H9 (cell line): Measurements from ENCODE around the gene YOD1. TPM values are rescaled to one million over a fixed set of nuclear protein-coding genes. Genes with fewer than 3 reads are reported as not detected.
A peak's percentile ranks its signal among the peaks of the same experiment; 100 is the strongest.

Source experiments
- DNase-seq: peaks from one replicate; pipeline ENCODE4 v3.0.0-alpha.2; 2017
- H2AFZ ChIP-seq: one replicate; pipeline ENCODE4 v1.6.1; 2013; ENCODE audit warnings: mild to moderate bottlenecking, low read length, control low read depth, moderate library complexity
- H2AK5ac ChIP-seq: 2 replicates; pipeline ENCODE4 v1.6.1; 2013; ENCODE audit warnings: low read length, control low read depth, mixed read lengths; ENCODE audit not compliant: insufficient read length
- H2BK120ac ChIP-seq: one replicate; pipeline ENCODE4 v1.6.1; 2013; ENCODE audit warnings: low read depth, mild to moderate bottlenecking, low read length, control low read depth, inconsistent platforms; ENCODE audit not compliant: poor library complexity, severe bottlenecking
- H2BK12ac ChIP-seq: 2 replicates; pipeline ENCODE4 v1.6.1; 2013; ENCODE audit warnings: low read length, control low read depth, mixed read lengths, low read depth; ENCODE audit not compliant: insufficient read length
- H2BK15ac ChIP-seq: 2 replicates; pipeline ENCODE4 v1.6.1; 2013; ENCODE audit warnings: low read depth, low read length, control low read depth
- H2BK20ac ChIP-seq: one replicate; pipeline ENCODE4 v1.6.1; 2013; ENCODE audit warnings: low read depth, mild to moderate bottlenecking, low read length, control low read depth, inconsistent platforms; ENCODE audit not compliant: poor library complexity, severe bottlenecking
- H2BK5ac ChIP-seq: 2 replicates; pipeline ENCODE4 v1.6.1; 2013; ENCODE audit warnings: low read length, control low read depth, mixed read lengths; ENCODE audit not compliant: insufficient read length
- H3K14ac ChIP-seq: 2 replicates; pipeline ENCODE4 v1.6.1; 2013; ENCODE audit warnings: low read length, control low read depth; ENCODE audit not compliant: insufficient read depth
- H3K18ac ChIP-seq: 2 replicates; pipeline ENCODE4 v1.6.1; 2013; ENCODE audit warnings: low read depth, mild to moderate bottlenecking, mixed read lengths, low read length, control low read depth; ENCODE audit not compliant: insufficient read length
- H3K23ac ChIP-seq: 2 replicates; pipeline ENCODE4 v1.6.1; 2013; ENCODE audit warnings: low read length, control low read depth, mixed read lengths, low read depth; ENCODE audit not compliant: insufficient read length
- H3K23me2 ChIP-seq: 2 replicates; pipeline ENCODE4 v1.6.1; 2013; ENCODE audit warnings: low read depth, mild to moderate bottlenecking, mixed read lengths, low read length, control low read depth; ENCODE audit not compliant: insufficient read length, poor library complexity, severe bottlenecking
- H3K27ac ChIP-seq: 2 replicates; pipeline ENCODE4 v1.5.1; 2013; ENCODE audit warnings: low read length, control low read depth, mixed read lengths, low read depth; ENCODE audit not compliant: insufficient read length
- H3K27me3 ChIP-seq: 2 replicates; pipeline ENCODE4 v1.6.1; 2013; ENCODE audit warnings: low read length, control low read depth, inconsistent platforms; ENCODE audit not compliant: insufficient read depth
- H3K4ac ChIP-seq: 2 replicates; pipeline ENCODE4 v1.6.1; 2013; ENCODE audit warnings: low read depth, mild to moderate bottlenecking, control low read depth, inconsistent platforms, low read length, moderate library complexity
- H3K4me1 ChIP-seq: 2 replicates; pipeline ENCODE4 v1.6.1; 2013; ENCODE audit warnings: low read length, control low read depth, inconsistent platforms; ENCODE audit not compliant: insufficient read depth
- H3K4me2 ChIP-seq: 2 replicates; pipeline ENCODE4 v1.6.1; 2013; ENCODE audit warnings: low read length, control low read depth, mixed read lengths; ENCODE audit not compliant: insufficient read length, insufficient read depth
- H3K56ac ChIP-seq: 2 replicates; pipeline ENCODE4 v1.6.1; 2013; ENCODE audit warnings: low read depth, mild to moderate bottlenecking, mixed read lengths, low read length, control low read depth; ENCODE audit not compliant: insufficient read length
- H3K79me1 ChIP-seq: 2 replicates; pipeline ENCODE4 v1.6.1; 2013; ENCODE audit warnings: low read depth, mild to moderate bottlenecking, moderate library complexity, low read length, control low read depth, inconsistent platforms; ENCODE audit not compliant: insufficient read depth, poor library complexity, severe bottlenecking
- H3K79me2 ChIP-seq: 2 replicates; pipeline ENCODE4 v1.6.1; 2013; ENCODE audit warnings: low read length, control low read depth, inconsistent platforms; ENCODE audit not compliant: insufficient read depth
- H3K9ac ChIP-seq: 2 replicates; pipeline ENCODE4 v1.6.1; 2013; ENCODE audit warnings: low read length, control low read depth, mixed read lengths; ENCODE audit not compliant: insufficient read length; ENCODE audit errors: extremely low read depth
- H3K9me3 ChIP-seq: one replicate; pipeline ENCODE4 v1.6.1; 2013; ENCODE audit warnings: low read depth, low read length, inconsistent platforms; ENCODE audit not compliant: control insufficient read depth
- H3T11ph ChIP-seq: one replicate; pipeline ENCODE4 v1.6.1; 2013; ENCODE audit warnings: mild to moderate bottlenecking, low read length, control low read depth, inconsistent platforms
- H4K20me1 ChIP-seq: one replicate; pipeline ENCODE4 v1.6.1; 2013; ENCODE audit not compliant: control insufficient read depth, insufficient read length, insufficient read depth
- H4K5ac ChIP-seq: 2 replicates; pipeline ENCODE4 v1.6.1; 2013; ENCODE audit warnings: low read depth, mild to moderate bottlenecking, mixed read lengths, low read length, control low read depth; ENCODE audit not compliant: insufficient read length
- H4K8ac ChIP-seq: replicated peaks from 2 replicates; pipeline ENCODE4 v1.6.1; 2013; ENCODE audit warnings: low read length, control low read depth, mixed read lengths, low read depth; ENCODE audit not compliant: insufficient read length
- H4K91ac ChIP-seq: 2 replicates; pipeline ENCODE4 v1.6.1; 2013; ENCODE audit warnings: low read depth, mild to moderate bottlenecking, moderate library complexity, mixed read lengths, low read length, control low read depth; ENCODE audit not compliant: insufficient read length
- H3K27ac Mint-ChIP-seq, 3 experiments: 2 replicates in 2 of 3; 3 replicates in 1 of 3; pipeline ENCODE4 v1.8.0; 2020 to 2021; ENCODE audit warnings: mixed read lengths in 3 of 3, mild to moderate bottlenecking in 1 of 3, moderate library complexity in 1 of 3
- H3K27me3 Mint-ChIP-seq: 2 replicates; pipeline ENCODE4 v1.8.0; 2021; ENCODE audit warnings: low read depth, mild to moderate bottlenecking, moderate library complexity, mixed read lengths
- H3K36me3 Mint-ChIP-seq, 3 experiments: 2 replicates in 2 of 3; 3 replicates in 1 of 3; pipeline ENCODE4 v1.8.0; 2020 to 2021; ENCODE audit warnings: low read depth in 3 of 3, mixed read lengths in 3 of 3; ENCODE audit not compliant: insufficient read depth in 1 of 3
- H3K4me1 Mint-ChIP-seq, 2 experiments: 2 replicates each; pipeline ENCODE4 v1.8.0; 2020; ENCODE audit warnings: mixed read lengths in 2 of 2
- H3K4me3 Mint-ChIP-seq, 2 experiments: 2 replicates in 1 of 2; 3 replicates in 1 of 2; pipeline ENCODE4 v1.8.0; 2020 to 2021; ENCODE audit warnings: mild to moderate bottlenecking in 2 of 2, mixed read lengths in 2 of 2, moderate library complexity in 1 of 2
- H3K9me3 Mint-ChIP-seq, 2 experiments: 2 replicates in 1 of 2; 3 replicates in 1 of 2; pipeline ENCODE4 v1.8.0; 2020; ENCODE audit warnings: mild to moderate bottlenecking in 2 of 2, mixed read lengths in 2 of 2, moderate library complexity in 1 of 2
- WGBS: extraction: QIAGEN DNeasy Blood & Tissue Kit; methylation state at CpG from one replicate; pipeline ENCODE4 v1.1.7; 2013; ENCODE audit warnings: missing lambda C conversion rate, low lambda C conversion rate, mixed read lengths; ENCODE audit not compliant: insufficient read length; ENCODE audit errors: extremely low coverage; 5-methylcytosine and 5-hydroxymethylcytosine counted together
- total RNA-seq: library from RNA; stranded (reverse); gene quantifications from 2 replicates; pipeline ENCODE4 v1.2.1, GENCODE V29; 2021
- TF ChIP-seq, protein P1 (sequence below): fragments of 200-600 bp; sonication (generic); conservative IDR thresholded peaks from 3 replicates; pipeline ENCODE4 v1.8.0; 2021; ENCODE audit warnings: antibody characterized with exemption, mild to moderate bottlenecking

Gene YOD1
- total RNA-seq, 1 experiment from 2014 or later: 8.6 TPM

DNA sequence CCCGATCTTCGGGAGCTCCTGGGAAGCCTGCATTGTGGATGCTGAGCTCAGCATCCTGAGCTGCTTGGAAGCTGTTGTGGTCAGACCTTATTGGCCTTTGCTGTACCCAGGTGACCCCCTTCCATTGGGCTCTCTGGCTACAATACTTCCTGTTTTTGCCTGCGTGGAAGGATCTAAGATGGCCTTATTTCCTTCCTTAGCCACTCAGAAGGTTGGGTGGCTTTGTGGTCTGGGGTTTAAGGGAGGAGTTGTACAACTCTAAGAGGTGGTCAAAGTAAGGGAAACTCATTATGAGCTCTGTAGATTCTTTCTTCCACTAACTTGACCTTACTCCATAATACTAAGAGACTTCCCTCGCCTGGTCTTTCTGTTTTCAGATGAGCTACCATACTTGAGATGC, 19.8 kb upstream of the YOD1 start:
- Histone ChIP-seq H2BK20ac (no peak overlapping the region), H2BK12ac (no peak overlapping the region), H4K8ac (no peak overlapping the region), H2AK5ac (no peak overlapping the region), H3K79me1 (no peaks in the 10 kb centered on the region), H3K9me3 (no peaks in the 10 kb centered on the region), H3K79me2 (no peaks in the 10 kb centered on the region), H4K5ac (no peak overlapping the region), H3K4ac (no peak overlapping the region), H3K27ac (no peak overlapping the region), H3T11ph (no peak overlapping the region), H4K20me1 (no peaks in the 10 kb centered on the region), H2BK5ac (no peak overlapping the region), H3K23ac (no peak overlapping the region), H3K27me3 (no peaks in the 10 kb centered on the region), H2AFZ (no peak overlapping the region), H3K9ac (no peak overlapping the region), H2BK120ac (no peak overlapping the region), H3K18ac (no peak overlapping the region), H2BK15ac (no peak overlapping the region), H3K56ac (no peak overlapping the region), H3K4me2 (no peak overlapping the region), H3K4me1 (no peaks in the 10 kb centered on the region), H3K14ac (no peak overlapping the region), H4K91ac (no peak overlapping the region), H3K23me2 (no peaks in the 10 kb centered on the region)
- Mint-ChIP-seq H3K27me3 (no peaks in the 10 kb centered on the region), H3K9me3 (no peaks in the 10 kb centered on the region), H3K27ac (peak overlapping the region in 1 of 3 experiments; percentile 47; a peak in 1 of 7 replicates), H3K4me1 (no peaks in the 10 kb centered on the region), H3K36me3 (peaks cover 4 to 26% (median 25%) of the 10 kb centered on the region in 3 experiments; a peak in 6 of 7 replicates), H3K4me3 (no peak overlapping the region)
- TF ChIP-seq, protein P1, sequence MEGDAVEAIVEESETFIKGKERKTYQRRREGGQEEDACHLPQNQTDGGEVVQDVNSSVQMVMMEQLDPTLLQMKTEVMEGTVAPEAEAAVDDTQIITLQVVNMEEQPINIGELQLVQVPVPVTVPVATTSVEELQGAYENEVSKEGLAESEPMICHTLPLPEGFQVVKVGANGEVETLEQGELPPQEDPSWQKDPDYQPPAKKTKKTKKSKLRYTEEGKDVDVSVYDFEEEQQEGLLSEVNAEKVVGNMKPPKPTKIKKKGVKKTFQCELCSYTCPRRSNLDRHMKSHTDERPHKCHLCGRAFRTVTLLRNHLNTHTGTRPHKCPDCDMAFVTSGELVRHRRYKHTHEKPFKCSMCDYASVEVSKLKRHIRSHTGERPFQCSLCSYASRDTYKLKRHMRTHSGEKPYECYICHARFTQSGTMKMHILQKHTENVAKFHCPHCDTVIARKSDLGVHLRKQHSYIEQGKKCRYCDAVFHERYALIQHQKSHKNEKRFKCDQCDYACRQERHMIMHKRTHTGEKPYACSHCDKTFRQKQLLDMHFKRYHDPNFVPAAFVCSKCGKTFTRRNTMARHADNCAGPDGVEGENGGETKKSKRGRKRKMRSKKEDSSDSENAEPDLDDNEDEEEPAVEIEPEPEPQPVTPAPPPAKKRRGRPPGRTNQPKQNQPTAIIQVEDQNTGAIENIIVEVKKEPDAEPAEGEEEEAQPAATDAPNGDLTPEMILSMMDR: no peak
- no CpG with 5 or more reads among the region's 4 CpGs for WGBS
- DNase-seq: no peak
